Smooth muscle cell (in vitro differentiated cells): ENCODE results near the gene SIPA1L3. TPM values are rescaled to one million over a fixed set of nuclear protein-coding genes. Genes with fewer than 3 reads are reported as not detected.
A peak's percentile ranks its signal among the peaks of the same experiment; 100 is the strongest.

Experiments used
- DNase-seq: peaks from one replicate; lab custom pipeline; 2025; ENCODE audit not compliant: unreplicated experiment; lab: John Stamatoyannopoulos, UW
- H2AFZ ChIP-seq: fragments of 200-600 bp; sonication (generic); 2 replicates; pipeline ENCODE4 v1.6.0; 2016; ENCODE audit warnings: antibody characterized with exemption, low read depth, mild to moderate bottlenecking
- H3F3A ChIP-seq: fragments of 200-600 bp; sonication (generic); 2 replicates; pipeline ENCODE4 v1.6.0; 2017; ENCODE audit warnings: antibody characterized with exemption, low read depth
- H3K27ac ChIP-seq: fragments of 200-600 bp; sonication (generic); 2 replicates; pipeline ENCODE4 v1.5.1; 2016; ENCODE audit warnings: low read depth, mild to moderate bottlenecking
- H3K27me3 ChIP-seq: fragments of 200-600 bp; sonication (generic); 2 replicates; pipeline ENCODE4 v1.6.1; 2016; ENCODE audit warnings: low read depth, mild to moderate bottlenecking
- H3K36me3 ChIP-seq: fragments of 200-600 bp; sonication (generic); 2 replicates; pipeline ENCODE4 v1.5.1; 2016; ENCODE audit warnings: low read depth
- H3K4me1 ChIP-seq: fragments of 200-600 bp; sonication (generic); 2 replicates; pipeline ENCODE4 v1.5.1; 2016; ENCODE audit warnings: low read depth
- H3K4me2 ChIP-seq: fragments of 200-600 bp; sonication (generic); 2 replicates; pipeline ENCODE4 v1.6.0; 2016; ENCODE audit warnings: mild to moderate bottlenecking
- H3K4me3 ChIP-seq: fragments of 200-600 bp; sonication (generic); 2 replicates; pipeline ENCODE4 v1.5.1; 2016; ENCODE audit warnings: mild to moderate bottlenecking
- H3K79me2 ChIP-seq: fragments of 200-600 bp; sonication (generic); 2 replicates; pipeline ENCODE4 v1.6.0; 2016; ENCODE audit warnings: low read depth, mild to moderate bottlenecking
- H3K9ac ChIP-seq: fragments of 200-600 bp; sonication (generic); 2 replicates; pipeline ENCODE4 v1.6.0; 2016; ENCODE audit warnings: low read depth
- H3K9me3 ChIP-seq: fragments of 200-600 bp; sonication (generic); replicated peaks from 2 replicates; pipeline ENCODE4 v1.5.1; 2016; ENCODE audit warnings: low read depth
- H4K20me1 ChIP-seq: fragments of 200-600 bp; sonication (generic); 2 replicates; pipeline ENCODE4 v1.6.0; 2016; ENCODE audit warnings: low read depth
- WGBS: methylation state at CpG from one replicate; pipeline ENCODE4 v1.1.7; 2016; ENCODE audit warnings: low lambda C conversion rate; 5-methylcytosine and 5-hydroxymethylcytosine counted together
- polyA plus RNA-seq: library from polyadenylated mRNA; unstranded; fragments of >200 nt; fragmentation: Nextera tagmentation; extraction: Ambion mirVana; gene quantifications from 2 replicates; pipeline ENCODE4 v1.2.1, GENCODE V29; 2016
- total RNA-seq: library from RNA; depleted of rRNA; stranded (reverse); fragments of >200 nt; gene quantifications from 2 replicates; pipeline ENCODE4 v1.2.3, GENCODE V29; 2014
- TF ChIP-seq, protein P1 (sequence below): fragments of 200-600 bp; sonication (generic); IDR thresholded peaks from 2 replicates; pipeline ENCODE4 v1.5.1; 2017; ENCODE audit warnings: borderline replicate concordance, mild to moderate bottlenecking, antibody characterized with exemption; ENCODE audit not compliant: insufficient read depth, poor library complexity, severe bottlenecking

SIPA1L3 gene
- total and polyA plus RNA-seq, 2 experiments from 2014 or later = 6.5 to 7.6 TPM

- H3K4me1 ChIP-seq = no peaks in the 10 kb centered on the region
- no peaks in the 10 kb centered on the region for H3F3A ChIP-seq
- H2AFZ ChIP-seq = no peak overlapping the region
- 91% methylated on average over 3 of the region's 3 CpGs for WGBS
- H3K27ac ChIP-seq = no peak overlapping the region
- H3K9ac ChIP-seq = no peak overlapping the region
- no peaks in the 10 kb centered on the region for H3K9me3 ChIP-seq
- no peaks in the 10 kb centered on the region for H3K79me2 ChIP-seq
- TF ChIP-seq, protein P1, sequence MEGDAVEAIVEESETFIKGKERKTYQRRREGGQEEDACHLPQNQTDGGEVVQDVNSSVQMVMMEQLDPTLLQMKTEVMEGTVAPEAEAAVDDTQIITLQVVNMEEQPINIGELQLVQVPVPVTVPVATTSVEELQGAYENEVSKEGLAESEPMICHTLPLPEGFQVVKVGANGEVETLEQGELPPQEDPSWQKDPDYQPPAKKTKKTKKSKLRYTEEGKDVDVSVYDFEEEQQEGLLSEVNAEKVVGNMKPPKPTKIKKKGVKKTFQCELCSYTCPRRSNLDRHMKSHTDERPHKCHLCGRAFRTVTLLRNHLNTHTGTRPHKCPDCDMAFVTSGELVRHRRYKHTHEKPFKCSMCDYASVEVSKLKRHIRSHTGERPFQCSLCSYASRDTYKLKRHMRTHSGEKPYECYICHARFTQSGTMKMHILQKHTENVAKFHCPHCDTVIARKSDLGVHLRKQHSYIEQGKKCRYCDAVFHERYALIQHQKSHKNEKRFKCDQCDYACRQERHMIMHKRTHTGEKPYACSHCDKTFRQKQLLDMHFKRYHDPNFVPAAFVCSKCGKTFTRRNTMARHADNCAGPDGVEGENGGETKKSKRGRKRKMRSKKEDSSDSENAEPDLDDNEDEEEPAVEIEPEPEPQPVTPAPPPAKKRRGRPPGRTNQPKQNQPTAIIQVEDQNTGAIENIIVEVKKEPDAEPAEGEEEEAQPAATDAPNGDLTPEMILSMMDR = no peak
- H3K36me3 ChIP-seq = no peaks in the 10 kb centered on the region
- H3K4me3 ChIP-seq = no peak overlapping the region
- no peak overlapping the region for H3K4me2 ChIP-seq
- no peak for DNase-seq
- H4K20me1 ChIP-seq = no peaks in the 10 kb centered on the region
- H3K27me3 ChIP-seq = no peaks in the 10 kb centered on the region
These were observed 226.3 kb downstream of the SIPA1L3 start for GRCh38 chr19:38133319-38133718.

- Histone ChIP-seq H3K79me2 (no peaks in the 10 kb centered on the region), H3K4me3 (no peak overlapping the region), H3K9ac (no peak overlapping the region), H3K27me3 (no peaks in the 10 kb centered on the region), H3F3A (no peaks in the 10 kb centered on the region), H3K36me3 (no peaks in the 10 kb centered on the region), H3K4me2 (no peak overlapping the region), H2AFZ (no peak overlapping the region), H3K4me1 (no peaks in the 10 kb centered on the region), H3K9me3 (no peaks in the 10 kb centered on the region), H3K27ac (no peak overlapping the region), H4K20me1 (no peaks in the 10 kb centered on the region)
- no peak for DNase-seq
- TF ChIP-seq, protein P1 = peak; percentile 55
- 75% methylated on average over 14 of the region's 14 CpGs for whole genome bisulfite sequencing
These were observed 227.6 kb downstream of the SIPA1L3 start for GRCh38 chr19:38134540-38135149.

DNA sequence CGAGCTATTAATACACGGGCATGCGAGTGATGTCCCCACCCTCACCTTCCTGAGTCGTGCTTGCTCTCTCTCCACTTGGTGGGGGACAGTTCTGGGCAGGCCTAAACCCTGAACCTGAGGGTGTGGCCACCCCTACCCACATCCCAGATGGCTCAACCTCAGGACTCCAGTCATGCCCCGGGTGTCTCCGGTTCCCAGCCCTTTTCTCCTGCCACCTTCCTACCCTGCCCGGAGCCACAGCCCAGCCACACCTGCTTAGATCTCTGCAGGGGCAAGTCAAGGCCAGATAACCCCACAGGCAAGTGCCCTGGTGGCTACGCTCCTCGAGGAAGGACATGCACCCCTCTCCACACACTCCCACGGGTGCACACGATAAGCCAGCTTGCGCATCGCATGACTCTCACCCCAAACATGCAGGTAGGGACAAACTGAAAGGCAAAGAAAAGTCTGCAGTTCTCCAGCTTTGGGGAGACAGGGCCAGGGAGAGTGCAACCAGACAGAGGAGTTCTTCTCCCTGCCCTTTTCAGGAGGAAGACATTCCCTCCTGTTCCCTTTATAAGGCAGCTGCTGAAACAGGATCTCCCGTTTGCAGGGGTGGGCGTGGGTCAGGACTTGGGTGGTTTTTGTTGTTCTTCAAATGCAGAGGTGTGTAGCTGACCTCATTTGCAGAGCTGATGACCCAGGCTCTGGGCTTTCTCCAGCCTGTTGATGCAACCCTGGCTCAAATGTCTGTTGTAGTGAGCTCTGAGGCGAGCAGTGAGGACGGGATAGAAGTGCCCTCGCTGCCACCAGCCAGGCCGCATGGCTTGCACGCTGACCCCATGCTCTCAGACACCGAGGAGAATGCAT, 228.4 kb downstream of the SIPA1L3 start:
- Histone ChIP-seq H2AFZ (no peak overlapping the region), H3K4me2 (no peak overlapping the region), H4K20me1 (no peaks in the 10 kb centered on the region), H3K4me3 (no peak overlapping the region), H3K27ac (no peak overlapping the region), H3F3A (no peaks in the 10 kb centered on the region), H3K4me1 (no peaks in the 10 kb centered on the region), H3K27me3 (no peaks in the 10 kb centered on the region), H3K36me3 (no peaks in the 10 kb centered on the region), H3K9me3 (no peaks in the 10 kb centered on the region), H3K79me2 (no peaks in the 10 kb centered on the region), H3K9ac (no peak overlapping the region)
- TF ChIP-seq, protein P1 = no peak
- 87% methylated on average over 21 of the region's 21 CpGs for WGBS
- DNase-seq = no peak
